Breast epithelium (tissue), 4 donors: ENCODE measurements around the gene ABCB8. TPM values are rescaled to one million over a fixed set of nuclear protein-coding genes. Genes with fewer than 3 reads are reported as not detected.

Experiments used
- DNase-seq, 2 donors: peaks; one replicate each; pipeline ENCODE4 v3.0.0-alpha.2; 2019; ENCODE audit warnings: low spot score in 2 of 2
- H3K27ac ChIP-seq, 2 donors: fragments of 200-600 bp; sonication (generic) in 1 of 2; one replicate each; pipeline ENCODE4 v1.5.1; 2016 to 2019; ENCODE audit warnings: mild to moderate bottlenecking in 1 of 2
- H3K27me3 ChIP-seq, 2 donors: fragments of 200-600 bp; sonication (generic) in 1 of 2; one replicate each; pipeline versions ENCODE4 v1.5.1 to v1.6.0; 2017 to 2019; ENCODE audit warnings: control low read depth in 1 of 2, mild to moderate bottlenecking in 1 of 2
- H3K36me3 ChIP-seq: fragments of 200-600 bp; one replicate; pipeline ENCODE4 v1.5.1; 2019
- H3K4me1 ChIP-seq, 2 donors: fragments of 200-600 bp; sonication (generic); one replicate each; pipeline ENCODE4 v1.5.1; 2016 to 2019; ENCODE audit warnings: control low read depth in 1 of 2
- H3K4me3 ChIP-seq, 3 donors: fragments of 200-600 bp; sonication (generic); 1 replicate in 2 of 3; 2 replicates in 1 of 3; pipeline ENCODE4 v1.5.1; 2016 to 2019; ENCODE audit warnings: mild to moderate bottlenecking in 3 of 3, moderate library complexity in 2 of 3
- H3K9me3 ChIP-seq, 2 donors: fragments of 200-600 bp; sonication (generic) in 1 of 2; one replicate each; pipeline ENCODE4 v1.5.1; 2016 to 2019; ENCODE audit warnings: control low read depth in 1 of 2
- POLR2A ChIP-seq: fragments of 450-650 bp; IDR thresholded peaks from one replicate; pipeline ENCODE4 v1.6.1; 2016; ENCODE audit warnings: antibody characterized with exemption, mild to moderate bottlenecking, moderate library complexity
- POLR2AphosphoS5 ChIP-seq, 3 donors: sonication (generic); formaldehyde crosslinking; IDR thresholded peaks; one replicate each; pipeline ENCODE4 v1.6.1; 2017; ENCODE audit warnings: antibody characterized with exemption in 3 of 3
- intact Hi-C: fragments of 100-400 bp; cut with DNase I; formaldehyde crosslinking; loops from one replicate; pipeline ENCODE4 v1.15.1; 2023; ENCODE audit warnings: low total_unique reads
- total RNA-seq, 3 donors: library from RNA; depleted of rRNA; stranded (reverse); fragments of >200 nt; gene quantifications; one replicate each; pipeline ENCODE4 v1.1.0, GENCODE V29; 2016
- TF ChIP-seq, protein P1 (sequence below), 3 donors: fragments of 450-650 bp; IDR thresholded peaks; one replicate each; pipeline ENCODE4 v1.5.1; 2016 to 2017; ENCODE audit warnings: antibody characterized with exemption in 3 of 3, mild to moderate bottlenecking in 3 of 3, moderate library complexity in 3 of 3

ABCB8 gene
- total RNA-seq, 3 donors from 2014 or later = 14.7 to 19.3 (median 17.6) TPM

- DNase-seq = no peak
- no peaks in the 10 kb centered on the region for H3K9me3 ChIP-seq
- H3K27ac ChIP-seq = peak overlapping the region in 1 of 2 donors; percentile 14
- no peaks in the 10 kb centered on the region for H3K36me3 ChIP-seq
- peak overlapping the region; percentile 9 to 67 (median 47) for H3K4me3 ChIP-seq
- TF ChIP-seq POLR2A = no peak
- TF ChIP-seq, protein P1, sequence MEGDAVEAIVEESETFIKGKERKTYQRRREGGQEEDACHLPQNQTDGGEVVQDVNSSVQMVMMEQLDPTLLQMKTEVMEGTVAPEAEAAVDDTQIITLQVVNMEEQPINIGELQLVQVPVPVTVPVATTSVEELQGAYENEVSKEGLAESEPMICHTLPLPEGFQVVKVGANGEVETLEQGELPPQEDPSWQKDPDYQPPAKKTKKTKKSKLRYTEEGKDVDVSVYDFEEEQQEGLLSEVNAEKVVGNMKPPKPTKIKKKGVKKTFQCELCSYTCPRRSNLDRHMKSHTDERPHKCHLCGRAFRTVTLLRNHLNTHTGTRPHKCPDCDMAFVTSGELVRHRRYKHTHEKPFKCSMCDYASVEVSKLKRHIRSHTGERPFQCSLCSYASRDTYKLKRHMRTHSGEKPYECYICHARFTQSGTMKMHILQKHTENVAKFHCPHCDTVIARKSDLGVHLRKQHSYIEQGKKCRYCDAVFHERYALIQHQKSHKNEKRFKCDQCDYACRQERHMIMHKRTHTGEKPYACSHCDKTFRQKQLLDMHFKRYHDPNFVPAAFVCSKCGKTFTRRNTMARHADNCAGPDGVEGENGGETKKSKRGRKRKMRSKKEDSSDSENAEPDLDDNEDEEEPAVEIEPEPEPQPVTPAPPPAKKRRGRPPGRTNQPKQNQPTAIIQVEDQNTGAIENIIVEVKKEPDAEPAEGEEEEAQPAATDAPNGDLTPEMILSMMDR (IDR thresholded peaks at IDR 0.05) = no peak
- peaks cover 2 to 6% of the 10 kb centered on the region in 2 donors for H3K4me1 ChIP-seq
- peaks cover 3 to 63% of the 10 kb centered on the region in 2 donors for H3K27me3 ChIP-seq
- intact Hi-C loops = loop anchor here (10.0 kb wide), 1 partner anchor 101 kb away; no protein-coding TSS in a partner anchor
Measured at GRCh38 chr7:151013356-151013732, 14.9 kb upstream of the ABCB8 start.

GRCh38 chr7:151013733-151014497, 14.3 kb upstream of the ABCB8 start:
- intact Hi-C loops = loop anchor here (10.0 kb wide), 1 partner anchor 101 kb away; no protein-coding TSS in a partner anchor
- TF ChIP-seq, protein P1 (IDR thresholded peaks at IDR 0.05) = peak in 1 of 3 donors; percentile 20
- no peak for TF ChIP-seq POLR2A
- peak; percentile 72 for DNase-seq
- Histone ChIP-seq H3K9me3 (no peaks in the 10 kb centered on the region), H3K27me3 (peaks cover 6 to 63% of the 10 kb centered on the region in 2 donors), H3K4me1 (peaks cover 7 to 8% of the 10 kb centered on the region in 2 donors), H3K27ac (peak overlapping the region in 1 of 2 donors; percentile 21), H3K4me3 (peak overlapping the region; percentile 9 to 67 (median 47)), H3K36me3 (no peaks in the 10 kb centered on the region)

DNA sequence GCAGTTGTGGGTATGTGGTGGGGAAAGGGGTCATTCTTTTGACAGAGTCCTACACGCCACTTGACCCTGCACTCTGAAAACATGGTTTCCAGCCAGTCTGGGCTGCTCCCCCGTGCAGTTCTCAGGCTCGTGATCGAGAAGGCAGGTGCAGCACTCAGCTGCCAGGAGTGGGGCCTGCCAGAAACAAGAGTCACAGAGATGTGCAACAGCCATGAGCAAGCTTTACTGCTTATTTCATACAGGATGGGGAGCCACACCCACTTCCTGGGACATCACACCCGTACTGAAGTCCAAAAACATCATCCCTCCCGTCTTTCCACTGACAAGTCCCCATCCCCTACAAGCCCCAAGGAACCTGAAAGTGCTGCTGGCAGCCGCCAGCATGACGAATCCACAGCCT, 13.3 kb upstream of the ABCB8 start:
- TF ChIP-seq POLR2AphosphoS5 (IDR thresholded peaks at IDR 0.05) (no peak), POLR2A (no peak)
- TF ChIP-seq, protein P1 (IDR thresholded peaks at IDR 0.05) = no peak

GRCh38 chr7:151015967-151016366, 12.3 kb upstream of the ABCB8 start:
- Histone ChIP-seq H3K4me3 (no peak overlapping the region), H3K36me3 (no peaks in the 10 kb centered on the region), H3K27ac (no peak overlapping the region), H3K9me3 (no peaks in the 10 kb centered on the region), H3K27me3 (peaks cover 9 to 55% of the 10 kb centered on the region in 2 donors), H3K4me1 (peaks cover 8 to 10% of the 10 kb centered on the region in 2 donors)
- intact Hi-C loops = loop anchor here (10.0 kb wide), 1 partner anchor 99 kb away; no protein-coding TSS in a partner anchor
- no peak for DNase-seq
- TF ChIP-seq POLR2A (no peak), POLR2AphosphoS5 (IDR thresholded peaks at IDR 0.05) (no peak)

More for the DNA sequence above, 13.3 kb upstream of the ABCB8 start:
- Histone ChIP-seq H3K36me3 (no peaks in the 10 kb centered on the region), H3K27ac (no peak overlapping the region), H3K4me3 (no peak overlapping the region), H3K27me3 (peaks cover 9 to 59% of the 10 kb centered on the region in 2 donors), H3K9me3 (no peaks in the 10 kb centered on the region), H3K4me1 (peaks cover 8 to 10% of the 10 kb centered on the region in 2 donors)
- DNase-seq = no peak
- intact Hi-C loops = loop anchor here (10.0 kb wide), 1 partner anchor 100 kb away; no protein-coding TSS in a partner anchor

- H3K27me3 ChIP-seq = peaks cover 9 to 55% of the 10 kb centered on the region in 2 donors
- H3K27ac ChIP-seq = no peak overlapping the region
- intact Hi-C loops = loop anchor here (10.0 kb wide), 1 partner anchor 98 kb away; no protein-coding TSS in a partner anchor
- DNase-seq = no peak
- peaks cover 8 to 10% of the 10 kb centered on the region in 2 donors for H3K4me1 ChIP-seq
- H3K9me3 ChIP-seq = no peaks in the 10 kb centered on the region
- H3K36me3 ChIP-seq = no peaks in the 10 kb centered on the region
- no peak for TF ChIP-seq POLR2A
- TF ChIP-seq, protein P1 (IDR thresholded peaks at IDR 0.05) = no peak
- H3K4me3 ChIP-seq = no peak overlapping the region
Measured at GRCh38 chr7:151016505-151016904, 11.7 kb upstream of the ABCB8 start.
